GM12878 (cell line): ENCODE data around the gene ARHGEF16. TPM values are rescaled to one million over a fixed set of nuclear protein-coding genes. Genes with fewer than 3 reads are reported as not detected.

Source experiments
- ATAC-seq: fragments of 200-7000 bp; cut with Tn5 transposase; 3 replicates; pipeline ENCODE4 v1.9.1; 2020; ENCODE audit warnings: mild to moderate bottlenecking, moderate library complexity
- BruUV-seq: library from RNA; stranded (reverse); fragments of 400-500 nt; replicated peaks from 2 replicates; lab custom pipeline; 2021; lab: Mats Ljungman, UMichigan
- CTCF ChIA-PET: fragments of 300-600 bp; sonication (Branson Sonifier 250); formaldehyde crosslinking; extraction: SDS; loops from one replicate; lab custom pipeline; 2021; ENCODE audit warnings: inconsistent platforms; lab: Yijun Ruan, JAX
- POLR2A ChIA-PET: fragments of 350-600 bp; formaldehyde crosslinking; extraction: SDS; loops from one replicate; lab custom pipeline; 2021; ENCODE audit warnings: inconsistent platforms; lab: Charles Lee
- RAD21 ChIA-PET: fragments of 300-600 bp; sonication (Branson Sonifier 250); formaldehyde crosslinking; loops from one replicate; lab custom pipeline; 2023; ENCODE audit warnings: antibody characterized with exemption; ENCODE audit not compliant: unreplicated experiment; lab: Charles Lee
- SMC1A ChIA-PET: fragments of 300-600 bp; sonication (Branson Sonifier 250); formaldehyde crosslinking; loops from one replicate; lab custom pipeline; 2023; ENCODE audit not compliant: unreplicated experiment, uncharacterized antibody; lab: Charles Lee
- DNase-seq: peaks from one replicate; pipeline ENCODE4 v3.0.0-alpha.2; 2011; ENCODE audit warnings: low read depth, low spot score
- FAIRE-seq: peaks from 3 replicates; lab custom pipeline; 2011; peaks lifted over from hg19 to GRCh38; lab: Jason Lieb, UNC
- H2AFZ ChIP-seq: 2 replicates; pipeline ENCODE4 v1.6.0; 2011; ENCODE audit warnings: low read depth, low read length, control low read depth; ENCODE audit not compliant: control insufficient read depth
- H3K27ac ChIP-seq: 2 replicates; pipeline ENCODE4 v1.5.1; 2011; ENCODE audit warnings: control low read depth; ENCODE audit not compliant: control insufficient read depth, insufficient read depth
- H3K27me3 ChIP-seq, 2 experiments: replicated peaks in 1 of 2; 2 replicates each; pipeline versions ENCODE4 v1.6.0 to v1.6.1; 2011; ENCODE audit warnings: low read length in 1 of 2; ENCODE audit not compliant: control insufficient read depth in 2 of 2, insufficient read depth in 2 of 2
- H3K36me3 ChIP-seq, 2 experiments: 2 replicates each; pipeline ENCODE4 v1.5.1; 2011; ENCODE audit warnings: low read length in 1 of 2; ENCODE audit not compliant: control insufficient read depth in 2 of 2, insufficient read depth in 2 of 2
- H3K4me1 ChIP-seq: 2 replicates; pipeline ENCODE4 v1.6.1; 2011; ENCODE audit warnings: mild to moderate bottlenecking, low read length, moderate library complexity, mixed read lengths; ENCODE audit not compliant: control insufficient read depth, insufficient read depth
- H3K4me2 ChIP-seq: 2 replicates; pipeline ENCODE4 v1.6.0; 2011; ENCODE audit warnings: control low read depth; ENCODE audit not compliant: control insufficient read depth, insufficient read depth
- H3K4me3 ChIP-seq: fragments of 200-600 bp; sonication (generic); 2 replicates; pipeline ENCODE4 v1.5.1; 2016
- H3K79me2 ChIP-seq: 2 replicates; pipeline ENCODE4 v1.6.0; 2011; ENCODE audit warnings: low read length; ENCODE audit not compliant: control insufficient read depth, insufficient read depth
- H3K9ac ChIP-seq: 2 replicates; pipeline ENCODE4 v1.8.0; 2011; ENCODE audit warnings: low read length, control low read depth, mixed read lengths; ENCODE audit not compliant: control insufficient read depth, insufficient read depth
- H3K9me3 ChIP-seq: replicated peaks from 3 replicates; pipeline ENCODE4 v1.5.1; 2011; ENCODE audit warnings: mild to moderate bottlenecking, low read length; ENCODE audit not compliant: control insufficient read depth, insufficient read depth
- H4K20me1 ChIP-seq: 2 replicates; pipeline ENCODE4 v1.6.0; 2011; ENCODE audit not compliant: control insufficient read depth, insufficient read depth
- BHLHE40 ChIP-seq, 2 experiments: fragments of 450-650 bp in 1 of 2; IDR thresholded peaks; 2 replicates each; pipeline ENCODE4 v1.6.1; 2011 to 2017; ENCODE audit warnings: low read depth in 2 of 2, borderline replicate concordance in 1 of 2, improper control_type of control experiment in 1 of 2, low read length in 1 of 2, mild to moderate bottlenecking in 1 of 2
- IKZF1 ChIP-seq: fragments of 450-650 bp; conservative IDR thresholded peaks from 2 replicates; pipeline ENCODE4 v1.6.1; 2017; ENCODE audit warnings: antibody characterized with exemption, mild to moderate bottlenecking
- JUNB ChIP-seq: IDR thresholded peaks from 2 replicates; pipeline ENCODE4 v1.6.1; 2016; ENCODE audit warnings: antibody characterized with exemption, mild to moderate bottlenecking
- POLR2AphosphoS2 ChIP-seq: IDR thresholded peaks from 2 replicates; pipeline ENCODE4 v1.6.1; 2011; ENCODE audit warnings: low read depth, mild to moderate bottlenecking, low read length, improper control_type of control experiment, moderate library complexity
- POLR2AphosphoS5 ChIP-seq: IDR thresholded peaks from 2 replicates; pipeline ENCODE4 v1.6.1; 2011; ENCODE audit warnings: mild to moderate bottlenecking, low read length, inconsistent platforms
- ZNF384 ChIP-seq: IDR thresholded peaks from 2 replicates; pipeline ENCODE4 v1.6.1; 2012; ENCODE audit warnings: low read depth, mild to moderate bottlenecking, low read length, improper control_type of control experiment, borderline replicate concordance
- WGBS: methylation state at CpG from one replicate; pipeline ENCODE4 v1.1.6; 2016; ENCODE audit warnings: low lambda C conversion rate; ENCODE audit not compliant: insufficient replicate concordance, insufficient coverage; ENCODE audit errors: missing lambda C conversion rate; 5-methylcytosine and 5-hydroxymethylcytosine counted together
- in situ Hi-C: fragments of 300-500 bp; cut with MboI; formaldehyde crosslinking; loops from 9 replicates; pipeline ENCODE4 v1.14.3; 2018; ENCODE audit warnings: mixed read lengths
- intact Hi-C: fragments of 100-400 bp; cut with micrococcal nuclease; formaldehyde crosslinking; loops from one replicate; pipeline ENCODE4 v1.14.2; 2022; ENCODE audit not compliant: unreplicated experiment
- polyA plus RNA-seq, 11 experiments: library from polyadenylated mRNA; depleted of rRNA in 4 of 11; unstranded in 6 of 11; stranded (reverse) in 5 of 11; fragments of >200 nt; fragmentation: Nextera tagmentation in 4 of 11; fragmentation: Illumina TruSeq in 1 of 11; extraction: Ambion mirVana in 4 of 11; extraction: Trizol in 1 of 11; gene quantifications; 1 replicate in 1 of 11; 2 replicates in 10 of 11; pipeline versions ENCODE4 v1.2.1 to v1.2.3, GENCODE V29; 2011 to 2016; ENCODE audit warnings: inconsistent platforms in 2 of 11, missing spikeins in 2 of 11, low read depth in 1 of 11
- total RNA-seq, 4 experiments: library from RNA; depleted of rRNA in 3 of 4; stranded (reverse); fragments of >200 nt in 3 of 4; fragmentation: Illumina TruSeq in 1 of 4; extraction: Trizol in 1 of 4; gene quantifications; 2 replicates each; pipeline versions ENCODE4 v1.2.1 to v1.2.3, GENCODE V29; 2013 to 2021
- TF ChIP-seq, protein P1 (sequence below): fragments of 450-650 bp; IDR thresholded peaks from 2 replicates; pipeline ENCODE4 v1.6.1; 2018; ENCODE audit warnings: borderline replicate concordance, mild to moderate bottlenecking; ENCODE audit not compliant: partially characterized antibody
- TF ChIP-seq, protein P2 (sequence below): fragments of 450-650 bp; IDR thresholded peaks from 2 replicates; pipeline ENCODE4 v1.6.1; 2017; ENCODE audit warnings: antibody characterized with exemption, mild to moderate bottlenecking, moderate library complexity
- TF ChIP-seq, protein P3 (sequence below): fragments of 450-650 bp; IDR thresholded peaks from 2 replicates; pipeline ENCODE4 v1.6.1; 2017; ENCODE audit warnings: mild to moderate bottlenecking
- TF ChIP-seq, protein P4 (sequence below), 3 experiments: IDR thresholded peaks in 2 of 3; conservative IDR thresholded peaks in 1 of 3; 2 replicates each; pipeline ENCODE4 v1.5.1; 2011; ENCODE audit warnings: low read depth in 3 of 3, low read length in 3 of 3, mild to moderate bottlenecking in 3 of 3, control low read depth in 2 of 3, moderate library complexity in 2 of 3, inconsistent platforms in 1 of 3, mixed read lengths in 1 of 3; ENCODE audit not compliant: control insufficient read depth in 2 of 3, insufficient read depth in 1 of 3; ENCODE audit errors: extremely low read depth in 1 of 3

The ARHGEF16 gene
- total and polyA plus RNA-seq, 10 of the 15 experiments (the other 5 are each of a cell fraction or from before 2014, with no cell fraction given) = not detected

DNA sequence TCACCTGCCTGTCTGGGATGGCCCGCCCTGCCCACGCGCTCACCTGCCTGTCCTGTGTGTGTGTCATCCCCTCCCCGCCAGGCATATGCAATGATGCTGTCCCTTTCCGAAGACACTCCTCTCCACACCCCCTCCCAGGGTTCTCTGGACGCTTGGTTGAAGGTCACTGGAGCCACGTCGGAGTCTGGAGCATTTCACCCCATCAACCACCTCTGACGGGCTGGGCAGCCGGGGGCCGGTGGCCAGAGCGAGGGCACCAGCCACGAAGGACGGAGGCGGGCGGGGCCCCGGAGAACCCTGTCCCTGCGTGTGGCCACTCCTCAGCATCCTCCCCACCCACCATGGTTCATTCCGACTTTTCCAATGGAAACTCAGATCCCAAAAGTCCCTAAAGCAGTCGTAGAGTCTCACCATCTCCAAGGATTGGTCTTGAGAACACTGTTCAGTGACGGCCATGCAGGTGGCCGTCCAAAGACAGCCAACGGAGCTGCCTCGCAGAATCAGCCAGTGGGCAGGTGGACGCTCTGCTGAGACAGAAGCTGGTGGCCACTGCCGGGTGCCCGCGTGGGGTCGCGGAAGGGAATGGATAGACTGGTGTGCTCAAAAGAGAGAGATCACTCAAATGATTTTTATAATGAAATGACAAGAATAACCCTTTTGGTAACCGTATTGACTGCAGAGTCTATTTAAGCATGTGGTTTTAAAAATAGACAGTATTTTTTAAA lies 20.7 kb upstream of the ARHGEF16 start:
- no peak for DNase-seq
- 64% methylated on average over 31 of the region's 31 CpGs for WGBS
- H3K9ac ChIP-seq = no peak overlapping the region
- ChIA-PET RAD21 (no interaction called here), POLR2A (no interaction called here), CTCF (no interaction called here), SMC1A (no interaction called here)
- intact Hi-C loops = no loop called here
- no peak overlapping the region for H3K27ac ChIP-seq
- BruUV-seq = no TSS peak
- no peak for FAIRE-seq
- in situ Hi-C loops = loop anchor here (10.0 kb wide), 1 partner anchor 59 kb away; no protein-coding TSS in a partner anchor
- H3K9me3 ChIP-seq = no peaks in the 10 kb centered on the region
- H4K20me1 ChIP-seq = no peaks in the 10 kb centered on the region
- no peaks in the 10 kb centered on the region for H3K36me3 ChIP-seq
- no peak for ATAC-seq
- no peak overlapping the region for H3K4me2 ChIP-seq
- H3K27me3 ChIP-seq = no peaks in the 10 kb centered on the region
- H3K4me1 ChIP-seq = no peaks in the 10 kb centered on the region
- no peak overlapping the region for H3K4me3 ChIP-seq
- no peaks in the 10 kb centered on the region for H3K79me2 ChIP-seq
- H2AFZ ChIP-seq = no peak overlapping the region
- TF ChIP-seq BHLHE40 (IDR thresholded peaks at IDR 0.05; ENCODE audit: borderline replicate concordance in 1 of 2, low read depth in 2 of 2, low read length in 1 of 2) = no peak
- TF ChIP-seq, protein P1, sequence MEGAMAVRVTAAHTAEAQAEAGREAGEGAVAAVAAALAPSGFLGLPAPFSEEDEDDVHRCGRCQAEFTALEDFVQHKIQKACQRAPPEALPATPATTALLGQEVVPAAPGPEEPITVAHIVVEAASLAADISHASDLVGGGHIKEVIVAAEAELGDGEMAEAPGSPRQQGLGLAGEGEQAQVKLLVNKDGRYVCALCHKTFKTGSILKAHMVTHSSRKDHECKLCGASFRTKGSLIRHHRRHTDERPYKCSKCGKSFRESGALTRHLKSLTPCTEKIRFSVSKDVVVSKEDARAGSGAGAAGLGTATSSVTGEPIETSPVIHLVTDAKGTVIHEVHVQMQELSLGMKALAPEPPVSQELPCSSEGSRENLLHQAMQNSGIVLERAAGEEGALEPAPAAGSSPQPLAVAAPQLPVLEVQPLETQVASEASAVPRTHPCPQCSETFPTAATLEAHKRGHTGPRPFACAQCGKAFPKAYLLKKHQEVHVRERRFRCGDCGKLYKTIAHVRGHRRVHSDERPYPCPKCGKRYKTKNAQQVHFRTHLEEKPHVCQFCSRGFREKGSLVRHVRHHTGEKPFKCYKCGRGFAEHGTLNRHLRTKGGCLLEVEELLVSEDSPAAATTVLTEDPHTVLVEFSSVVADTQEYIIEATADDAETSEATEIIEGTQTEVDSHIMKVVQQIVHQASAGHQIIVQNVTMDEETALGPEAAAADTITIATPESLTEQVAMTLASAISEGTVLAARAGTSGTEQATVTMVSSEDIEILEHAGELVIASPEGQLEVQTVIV = no peak
- no peak for TF ChIP-seq JUNB
- TF ChIP-seq POLR2AphosphoS5 = no peak
- TF ChIP-seq, protein P2, sequence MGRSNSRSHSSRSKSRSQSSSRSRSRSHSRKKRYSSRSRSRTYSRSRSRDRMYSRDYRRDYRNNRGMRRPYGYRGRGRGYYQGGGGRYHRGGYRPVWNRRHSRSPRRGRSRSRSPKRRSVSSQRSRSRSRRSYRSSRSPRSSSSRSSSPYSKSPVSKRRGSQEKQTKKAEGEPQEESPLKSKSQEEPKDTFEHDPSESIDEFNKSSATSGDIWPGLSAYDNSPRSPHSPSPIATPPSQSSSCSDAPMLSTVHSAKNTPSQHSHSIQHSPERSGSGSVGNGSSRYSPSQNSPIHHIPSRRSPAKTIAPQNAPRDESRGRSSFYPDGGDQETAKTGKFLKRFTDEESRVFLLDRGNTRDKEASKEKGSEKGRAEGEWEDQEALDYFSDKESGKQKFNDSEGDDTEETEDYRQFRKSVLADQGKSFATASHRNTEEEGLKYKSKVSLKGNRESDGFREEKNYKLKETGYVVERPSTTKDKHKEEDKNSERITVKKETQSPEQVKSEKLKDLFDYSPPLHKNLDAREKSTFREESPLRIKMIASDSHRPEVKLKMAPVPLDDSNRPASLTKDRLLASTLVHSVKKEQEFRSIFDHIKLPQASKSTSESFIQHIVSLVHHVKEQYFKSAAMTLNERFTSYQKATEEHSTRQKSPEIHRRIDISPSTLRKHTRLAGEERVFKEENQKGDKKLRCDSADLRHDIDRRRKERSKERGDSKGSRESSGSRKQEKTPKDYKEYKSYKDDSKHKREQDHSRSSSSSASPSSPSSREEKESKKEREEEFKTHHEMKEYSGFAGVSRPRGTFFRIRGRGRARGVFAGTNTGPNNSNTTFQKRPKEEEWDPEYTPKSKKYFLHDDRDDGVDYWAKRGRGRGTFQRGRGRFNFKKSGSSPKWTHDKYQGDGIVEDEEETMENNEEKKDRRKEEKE = no peak
- no peak for TF ChIP-seq IKZF1
- TF ChIP-seq, protein P3, sequence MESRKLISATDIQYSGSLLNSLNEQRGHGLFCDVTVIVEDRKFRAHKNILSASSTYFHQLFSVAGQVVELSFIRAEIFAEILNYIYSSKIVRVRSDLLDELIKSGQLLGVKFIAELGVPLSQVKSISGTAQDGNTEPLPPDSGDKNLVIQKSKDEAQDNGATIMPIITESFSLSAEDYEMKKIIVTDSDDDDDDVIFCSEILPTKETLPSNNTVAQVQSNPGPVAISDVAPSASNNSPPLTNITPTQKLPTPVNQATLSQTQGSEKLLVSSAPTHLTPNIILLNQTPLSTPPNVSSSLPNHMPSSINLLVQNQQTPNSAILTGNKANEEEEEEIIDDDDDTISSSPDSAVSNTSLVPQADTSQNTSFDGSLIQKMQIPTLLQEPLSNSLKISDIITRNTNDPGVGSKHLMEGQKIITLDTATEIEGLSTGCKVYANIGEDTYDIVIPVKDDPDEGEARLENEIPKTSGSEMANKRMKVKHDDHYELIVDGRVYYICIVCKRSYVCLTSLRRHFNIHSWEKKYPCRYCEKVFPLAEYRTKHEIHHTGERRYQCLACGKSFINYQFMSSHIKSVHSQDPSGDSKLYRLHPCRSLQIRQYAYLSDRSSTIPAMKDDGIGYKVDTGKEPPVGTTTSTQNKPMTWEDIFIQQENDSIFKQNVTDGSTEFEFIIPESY = no peak
- no peak for TF ChIP-seq ZNF384
- TF ChIP-seq, protein P4, sequence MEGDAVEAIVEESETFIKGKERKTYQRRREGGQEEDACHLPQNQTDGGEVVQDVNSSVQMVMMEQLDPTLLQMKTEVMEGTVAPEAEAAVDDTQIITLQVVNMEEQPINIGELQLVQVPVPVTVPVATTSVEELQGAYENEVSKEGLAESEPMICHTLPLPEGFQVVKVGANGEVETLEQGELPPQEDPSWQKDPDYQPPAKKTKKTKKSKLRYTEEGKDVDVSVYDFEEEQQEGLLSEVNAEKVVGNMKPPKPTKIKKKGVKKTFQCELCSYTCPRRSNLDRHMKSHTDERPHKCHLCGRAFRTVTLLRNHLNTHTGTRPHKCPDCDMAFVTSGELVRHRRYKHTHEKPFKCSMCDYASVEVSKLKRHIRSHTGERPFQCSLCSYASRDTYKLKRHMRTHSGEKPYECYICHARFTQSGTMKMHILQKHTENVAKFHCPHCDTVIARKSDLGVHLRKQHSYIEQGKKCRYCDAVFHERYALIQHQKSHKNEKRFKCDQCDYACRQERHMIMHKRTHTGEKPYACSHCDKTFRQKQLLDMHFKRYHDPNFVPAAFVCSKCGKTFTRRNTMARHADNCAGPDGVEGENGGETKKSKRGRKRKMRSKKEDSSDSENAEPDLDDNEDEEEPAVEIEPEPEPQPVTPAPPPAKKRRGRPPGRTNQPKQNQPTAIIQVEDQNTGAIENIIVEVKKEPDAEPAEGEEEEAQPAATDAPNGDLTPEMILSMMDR (IDR thresholded peaks at IDR 0.05 in 2 of 3, conservative IDR thresholded peaks at IDR 0.05 in 1 of 3; ENCODE audit: control insufficient read depth in 2 of 3, extremely low read depth in 1 of 3, insufficient read depth in 1 of 3, low read depth in 3 of 3, low read length in 3 of 3) = no peak
- TF ChIP-seq POLR2AphosphoS2 = no peak
